ENCODE data around the gene GNB2. TPM values are rescaled to one million over a fixed set of nuclear protein-coding genes. Genes with fewer than 3 reads are reported as not detected.
"Not testable (repeated sequence)": the region's sequence is repeated elsewhere in the genome, so short reads cannot be mapped to it uniquely, and the experiment has no call there.

GNB2 gene
- total RNA-seq, 1 experiment from 2014 or later = 88.0 TPM

DNA sequence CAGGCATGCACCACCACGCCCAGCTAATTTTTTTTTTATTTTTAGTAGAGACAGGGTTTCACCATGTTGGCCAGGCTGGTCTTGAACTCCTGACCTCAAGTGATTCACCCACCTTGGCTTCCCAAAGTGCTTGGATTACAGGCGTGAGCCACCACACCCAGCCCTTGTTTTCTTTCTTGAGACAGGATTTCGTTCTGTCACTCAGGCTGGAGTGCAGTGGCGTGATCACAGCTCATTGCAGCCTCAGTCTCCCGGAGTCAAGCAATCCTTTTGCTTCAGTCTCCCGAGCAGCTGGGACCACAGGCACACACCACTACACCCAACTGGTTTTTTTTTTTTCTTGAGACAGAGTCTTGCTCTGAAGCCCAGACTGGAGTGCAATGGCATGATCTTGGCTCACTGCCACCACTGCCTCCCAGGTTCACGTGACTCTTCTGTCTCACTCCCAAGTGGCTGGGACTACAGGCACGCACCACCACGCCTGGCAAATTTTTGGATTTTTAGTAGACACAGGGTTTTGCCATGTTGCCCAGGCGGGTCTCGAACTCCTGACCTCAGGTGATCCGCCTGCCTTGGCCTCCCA is 11.3 kb upstream of the GNB2 start:
- DNase-seq (ENCODE audit: extremely low read depth, low read depth) = not testable (repeated sequence)

DNA sequence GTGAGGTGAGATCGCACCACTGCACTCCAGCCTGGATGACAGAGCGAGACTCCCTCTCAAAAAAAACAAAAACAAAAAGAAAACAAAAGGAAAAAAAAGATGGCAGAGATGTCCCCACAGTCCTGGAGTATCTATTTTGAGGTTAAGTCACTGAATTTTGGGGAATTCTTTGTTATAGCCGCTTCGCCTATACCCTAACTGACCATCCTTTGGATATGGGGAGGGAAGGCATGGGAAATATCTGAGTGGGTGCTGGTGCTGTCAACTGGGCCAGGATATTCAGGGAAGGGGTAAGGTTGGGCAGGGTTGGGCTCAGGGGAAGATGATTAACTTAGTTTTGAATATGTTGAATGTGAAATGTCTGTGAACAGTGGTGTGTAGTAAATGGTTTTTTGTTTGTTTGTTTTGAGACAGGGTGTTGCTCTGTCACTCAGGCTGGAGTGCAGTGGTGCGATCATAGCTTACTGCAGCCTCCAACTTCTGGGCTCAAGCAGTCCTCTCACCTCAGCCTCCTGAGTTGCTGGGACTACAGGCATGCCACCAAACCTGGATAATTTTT is 8.3 kb upstream of the GNB2 start:
- DNase-seq (ENCODE audit: extremely low read depth, low read depth) = no peak

DNA sequence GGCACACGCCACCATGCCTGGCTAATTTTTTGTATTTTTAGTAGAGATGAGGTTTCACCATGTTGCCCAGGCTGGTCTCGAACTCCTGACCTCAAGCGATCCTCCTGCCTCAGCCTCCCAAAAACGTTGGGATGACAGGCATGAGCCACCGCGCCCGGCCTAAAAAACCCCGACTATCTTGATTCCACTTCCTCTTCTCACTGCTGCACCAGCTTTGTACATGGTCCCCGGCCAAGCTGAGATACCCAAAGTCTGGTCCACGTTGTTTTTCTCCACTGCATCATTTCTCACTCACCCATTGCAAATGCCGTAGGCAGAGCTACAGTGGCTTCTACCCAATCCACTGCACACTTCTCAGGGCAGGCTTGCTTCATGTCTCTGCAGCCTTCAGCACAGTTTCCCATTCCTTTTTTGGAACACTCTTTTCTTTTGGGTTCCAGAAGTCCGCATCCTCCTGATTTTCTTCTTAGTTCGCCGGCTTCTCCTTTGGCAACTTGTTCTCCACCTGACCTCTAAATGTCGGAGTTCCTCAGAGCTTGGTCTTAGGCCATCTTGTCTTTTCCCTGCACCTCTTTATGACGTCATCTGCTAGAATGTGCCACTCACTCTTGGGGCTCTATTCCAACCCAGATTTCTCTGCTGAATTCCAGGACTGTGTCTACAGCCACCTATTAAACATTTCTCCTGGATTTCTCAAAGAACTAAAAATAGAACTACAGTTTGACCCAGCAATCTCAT is 6.0 kb upstream of the GNB2 start:
- DNase-seq (ENCODE audit: extremely low read depth, low read depth) = no peak

DNA sequence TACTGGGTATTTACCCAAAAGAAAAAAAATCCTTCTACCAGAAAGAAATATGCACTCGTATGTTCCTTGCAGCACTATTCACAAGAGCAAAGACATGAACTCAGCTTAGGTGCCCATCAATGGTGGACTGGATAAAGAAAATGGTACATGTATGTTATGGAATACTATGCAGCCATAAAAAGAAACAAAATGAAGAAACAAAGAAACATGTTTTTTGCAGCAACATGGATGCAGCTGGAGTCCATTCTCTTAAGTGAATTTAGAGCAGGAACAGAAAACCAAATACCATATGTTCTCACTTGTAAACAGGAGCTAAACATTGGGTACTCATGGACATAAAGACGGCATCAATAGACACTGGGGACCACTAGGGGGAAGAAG is 5.5 kb upstream of the GNB2 start:
- no peak for DNase-seq (ENCODE audit: extremely low read depth, low read depth)

DNA sequence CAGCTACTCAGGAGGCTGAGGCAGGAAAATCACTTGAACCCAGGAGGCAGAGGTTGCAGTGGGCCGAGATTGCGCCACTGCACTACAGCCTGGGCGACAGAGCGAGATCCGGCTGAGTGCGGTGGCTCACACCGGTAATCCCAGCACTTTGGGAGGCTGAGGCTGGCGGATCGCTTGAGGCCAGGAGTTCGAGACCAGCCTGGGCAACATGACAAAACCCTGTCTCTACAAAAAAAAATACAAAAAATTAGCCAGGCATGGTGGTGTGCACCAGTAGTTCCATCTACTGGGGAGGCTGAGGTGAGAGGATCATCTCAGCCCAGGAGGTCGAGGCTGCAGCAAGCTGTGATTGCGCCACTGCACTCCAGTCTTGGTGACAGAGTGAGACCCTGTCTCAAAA is 4.4 kb upstream of the GNB2 start:
- not testable (repeated sequence) for DNase-seq (ENCODE audit: extremely low read depth, low read depth)

DNA sequence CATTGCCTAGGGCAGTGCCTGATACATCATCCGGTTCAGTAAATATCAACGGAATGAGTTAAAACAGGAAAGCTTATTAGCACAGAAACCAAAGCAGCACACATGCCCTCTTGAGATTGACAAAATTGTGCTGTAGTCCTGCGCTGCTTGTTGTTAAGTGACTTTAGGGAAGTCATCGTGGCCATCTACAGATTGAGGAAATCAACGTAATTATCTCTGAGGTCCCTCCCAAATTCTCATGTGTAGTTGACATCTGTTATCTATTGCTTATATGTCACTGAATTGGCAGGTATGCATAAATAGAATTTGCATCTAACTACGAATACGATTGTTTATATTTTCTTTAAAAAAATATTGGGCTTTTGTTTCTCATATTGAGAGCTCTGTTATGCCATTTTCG is 3.5 kb upstream of the GNB2 start:
- DNase-seq (ENCODE audit: extremely low read depth, low read depth) = no peak

DNA sequence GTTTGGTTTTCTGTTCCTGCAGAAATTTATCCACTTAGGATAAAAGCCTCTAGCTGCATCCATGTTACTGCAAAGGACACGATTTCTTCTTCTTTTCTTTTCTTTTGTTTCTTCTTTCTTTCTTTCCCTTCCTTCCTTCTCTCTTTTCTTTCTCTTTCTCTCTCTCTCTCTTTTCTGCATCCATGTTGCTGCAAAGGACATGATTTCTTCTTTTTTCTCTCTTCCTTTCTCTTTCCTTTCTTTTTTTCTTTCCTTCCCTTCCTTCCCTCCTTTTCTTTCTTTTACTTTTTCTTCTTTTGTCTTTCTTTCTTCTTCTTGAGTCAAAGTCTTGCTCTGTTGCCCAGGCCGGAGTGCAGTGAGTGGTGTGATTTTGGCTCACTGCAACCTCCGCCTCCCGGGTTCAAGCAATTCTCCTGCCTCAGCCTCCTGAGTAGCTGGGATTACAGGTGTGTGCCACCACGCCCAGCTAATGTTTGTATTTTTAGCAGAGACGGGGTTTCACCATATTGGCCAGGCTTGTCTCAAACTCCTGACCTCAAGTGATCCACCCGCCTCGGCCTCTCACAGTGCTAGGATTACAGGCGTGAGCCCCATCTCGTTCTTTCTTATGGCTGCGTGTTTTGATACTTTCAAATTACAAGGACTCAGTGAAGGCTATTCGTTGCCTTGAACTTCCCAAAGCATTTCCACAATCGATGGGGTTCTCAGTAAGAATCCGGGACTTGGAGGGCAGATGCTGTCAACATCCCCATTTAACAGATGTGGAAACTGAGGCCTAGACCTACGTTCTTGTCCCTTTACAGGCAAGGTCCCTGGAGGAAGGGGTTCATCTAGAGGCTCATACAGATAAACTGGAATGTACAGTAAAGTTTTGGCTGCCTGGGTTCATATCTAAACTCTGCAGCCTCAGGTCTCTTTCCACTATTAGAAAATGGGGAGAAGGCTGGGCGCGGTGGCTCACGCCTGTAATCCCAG is 1.9 kb upstream of the GNB2 start:
- no peak for DNase-seq (ENCODE audit: extremely low read depth, low read depth)

DNA sequence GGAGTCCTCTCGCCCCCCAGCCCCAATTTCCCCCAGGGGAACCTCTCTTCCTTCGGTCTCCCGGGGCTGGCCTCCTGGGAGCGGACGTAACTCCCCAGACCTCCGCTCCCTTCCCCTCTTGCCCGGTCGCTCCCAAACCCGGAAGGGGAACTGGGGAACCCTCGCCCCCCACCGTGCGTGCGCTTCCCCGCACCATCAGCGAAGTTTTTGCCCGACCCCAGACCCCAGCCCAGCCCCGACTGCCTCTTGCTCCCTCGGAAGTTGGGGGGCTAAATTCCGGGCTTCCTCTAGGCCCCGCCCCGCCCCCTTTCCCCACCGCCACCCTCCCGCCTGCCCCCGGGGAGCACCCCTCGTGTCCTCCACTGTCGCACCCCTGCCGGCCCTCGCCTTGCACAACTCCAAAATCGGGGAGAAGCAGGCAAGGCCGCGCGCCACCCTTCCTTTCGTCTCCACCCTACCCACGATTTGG is 436 bp downstream of the GNB2 start:
- no peak for DNase-seq (ENCODE audit: extremely low read depth, low read depth)

DNA sequence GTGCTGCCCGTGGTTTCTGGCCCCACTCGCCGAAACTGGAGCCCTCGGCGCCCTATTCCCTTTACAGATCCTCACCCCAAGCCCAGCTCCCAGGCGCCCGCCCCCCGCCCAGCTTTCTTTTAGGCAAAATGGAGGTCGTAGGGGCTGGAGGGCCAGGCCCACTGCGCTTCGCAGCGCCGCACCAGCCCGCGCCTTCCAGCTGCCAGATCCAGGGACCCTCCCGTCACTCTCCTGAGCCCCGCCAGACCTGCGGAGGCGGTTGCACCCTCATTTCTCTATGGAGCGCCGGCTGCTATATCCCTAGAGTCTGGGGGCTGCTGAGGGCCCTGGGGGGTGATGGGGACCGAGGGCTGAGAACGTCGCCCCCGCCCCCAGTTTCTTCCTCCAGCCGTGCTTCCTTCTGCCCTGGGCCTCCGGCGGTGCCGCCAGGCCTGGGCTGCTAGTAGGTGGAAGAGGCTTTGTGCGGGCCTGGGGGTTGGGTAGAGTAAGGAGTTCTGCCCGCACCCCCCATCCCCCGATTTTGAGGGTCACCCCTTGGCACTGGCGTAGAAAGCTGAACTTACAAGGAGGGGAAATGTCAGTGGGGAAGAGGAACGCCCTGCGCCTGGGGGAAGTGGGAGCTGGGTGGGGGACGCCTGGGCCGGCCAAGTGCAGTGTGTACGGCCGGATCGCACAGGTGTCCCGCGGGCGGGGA is 1.0 kb downstream of the GNB2 start:
- no peak for DNase-seq (ENCODE audit: extremely low read depth, low read depth)

DNA sequence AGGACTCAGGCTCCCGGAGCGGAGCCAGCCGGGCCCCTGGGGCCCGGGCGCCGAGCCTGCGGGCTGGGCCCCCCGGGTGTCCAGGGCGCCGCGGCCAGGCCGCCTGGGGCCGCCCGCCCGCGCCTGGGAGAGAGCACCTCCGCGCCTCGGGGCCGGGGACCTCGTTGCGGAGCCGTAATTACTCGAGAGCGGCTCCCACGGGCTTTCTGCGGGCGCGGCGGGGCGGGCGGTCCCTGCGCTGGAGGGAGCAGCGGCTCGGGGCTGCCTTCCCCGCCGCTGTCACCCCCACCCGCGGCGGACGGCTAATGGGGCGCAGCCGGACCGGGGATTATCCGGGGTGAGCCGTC is 1.5 kb downstream of the GNB2 start:
- DNase-seq (ENCODE audit: extremely low read depth, low read depth) = no peak

DNA sequence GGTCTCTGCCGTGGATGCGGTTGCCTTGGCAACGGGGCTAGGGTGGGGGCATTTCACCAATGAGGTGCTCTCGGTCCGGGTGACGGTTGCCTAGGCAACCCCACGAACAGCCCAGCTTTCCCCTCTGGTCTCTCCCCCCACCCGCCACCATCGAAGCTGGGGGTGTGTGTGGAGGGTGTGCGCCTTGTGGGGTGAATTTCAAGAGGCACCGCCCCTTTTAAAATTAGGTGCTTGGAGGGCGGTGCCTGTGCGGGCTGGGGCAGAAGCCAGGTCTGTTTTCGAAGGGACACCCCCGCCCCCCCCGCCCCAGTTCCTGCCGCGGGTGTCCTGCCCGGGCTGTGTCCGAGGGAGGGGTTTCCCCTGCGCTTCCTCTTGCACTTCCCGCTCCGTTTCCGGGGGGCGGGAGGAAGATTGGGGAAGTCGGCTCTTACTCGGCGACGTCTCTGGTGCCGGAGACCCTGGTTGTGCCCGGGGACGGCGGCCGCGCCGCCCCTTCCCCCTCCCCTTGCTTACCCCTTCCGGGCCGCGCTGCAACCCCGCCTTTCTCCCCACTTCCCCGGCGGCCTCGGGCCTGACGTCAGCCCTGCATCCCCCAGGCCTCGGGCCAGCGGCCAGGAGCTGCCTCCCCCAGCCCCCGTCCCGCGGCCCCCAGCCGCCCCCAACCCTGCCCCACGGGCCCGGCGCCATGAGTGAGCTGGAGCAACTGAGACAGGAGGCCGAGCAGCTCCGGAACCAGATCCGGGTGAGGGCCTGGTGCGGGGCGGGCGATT is 2.2 kb downstream of the GNB2 start:
- DNase-seq (ENCODE audit: extremely low read depth, low read depth) = no peak

DNA sequence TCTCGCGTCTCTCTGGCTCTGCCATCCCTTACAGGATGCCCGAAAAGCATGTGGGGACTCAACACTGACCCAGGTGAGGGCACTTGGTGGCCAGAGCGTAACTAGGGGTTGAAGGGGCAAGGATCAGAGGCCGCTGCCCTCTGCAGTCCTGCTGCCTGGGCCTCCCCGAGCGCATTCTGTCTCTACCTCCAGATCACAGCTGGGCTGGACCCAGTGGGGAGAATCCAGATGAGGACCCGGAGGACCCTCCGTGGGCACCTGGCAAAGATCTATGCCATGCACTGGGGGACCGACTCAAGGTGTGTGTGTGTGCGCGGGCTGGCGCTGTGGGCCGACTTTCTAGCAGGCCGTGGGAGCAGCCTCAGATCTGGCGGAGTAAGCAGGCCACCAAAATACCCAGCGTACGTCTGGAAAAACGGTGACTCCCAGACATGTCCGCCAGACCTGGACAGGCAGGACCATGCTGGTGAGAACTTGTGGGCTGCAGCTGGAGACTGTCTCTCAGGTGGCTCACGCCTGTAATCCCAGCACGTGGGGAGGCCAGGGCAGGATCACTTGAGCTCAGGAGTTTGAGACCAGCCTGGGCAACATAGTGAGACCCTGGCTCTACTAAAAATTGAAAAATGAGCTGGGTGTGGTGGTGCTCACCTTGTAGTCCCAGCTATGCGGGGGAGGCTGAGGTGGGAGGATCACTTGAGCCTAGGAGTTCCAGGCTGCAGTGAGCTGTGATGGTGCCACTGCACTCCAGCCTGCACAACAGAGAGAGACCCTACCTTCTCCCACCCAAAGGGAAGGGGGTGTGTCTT is 3.2 kb downstream of the GNB2 start:
- DNase-seq (ENCODE audit: extremely low read depth, low read depth) = no peak

DNA sequence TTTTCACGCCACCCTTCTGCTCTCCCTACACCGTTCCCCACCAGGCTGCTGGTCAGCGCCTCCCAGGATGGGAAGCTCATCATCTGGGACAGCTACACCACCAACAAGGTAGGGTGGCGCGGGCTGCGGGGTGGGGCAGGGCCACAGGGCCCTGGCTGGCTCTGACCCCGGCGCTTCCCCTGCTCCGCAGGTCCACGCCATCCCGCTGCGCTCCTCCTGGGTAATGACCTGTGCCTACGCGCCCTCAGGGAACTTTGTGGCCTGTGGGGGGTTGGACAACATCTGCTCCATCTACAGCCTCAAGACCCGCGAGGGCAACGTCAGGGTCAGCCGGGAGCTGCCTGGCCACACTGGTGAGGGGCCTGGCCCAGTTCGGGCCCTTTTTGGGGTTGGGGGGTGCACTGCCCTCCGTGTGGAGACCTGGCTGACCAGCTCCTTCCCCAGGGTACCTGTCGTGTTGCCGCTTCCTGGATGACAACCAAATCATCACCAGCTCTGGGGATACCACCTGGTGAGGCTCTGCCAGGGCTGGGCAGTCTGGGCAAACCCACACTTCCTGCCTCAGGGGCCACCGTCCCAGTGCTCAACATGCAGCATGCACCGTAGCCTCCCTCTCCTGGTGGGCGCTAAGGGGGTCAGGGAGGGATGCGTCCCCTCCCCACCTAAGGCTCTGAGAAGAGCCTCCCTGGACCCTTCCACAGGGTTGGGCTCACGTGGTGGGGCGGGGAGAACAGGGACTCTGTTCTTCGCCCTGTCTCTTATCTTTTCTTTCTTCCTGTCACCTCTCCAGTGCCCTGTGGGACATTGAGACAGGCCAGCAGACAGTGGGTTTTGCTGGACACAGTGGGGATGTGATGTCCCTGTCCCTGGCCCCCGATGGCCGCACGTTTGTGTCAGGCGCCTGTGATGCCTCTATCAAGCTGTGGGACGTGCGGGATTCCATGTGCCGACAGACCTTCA is 4.0 kb downstream of the GNB2 start:
- no peak for DNase-seq (ENCODE audit: extremely low read depth, low read depth)

DNA sequence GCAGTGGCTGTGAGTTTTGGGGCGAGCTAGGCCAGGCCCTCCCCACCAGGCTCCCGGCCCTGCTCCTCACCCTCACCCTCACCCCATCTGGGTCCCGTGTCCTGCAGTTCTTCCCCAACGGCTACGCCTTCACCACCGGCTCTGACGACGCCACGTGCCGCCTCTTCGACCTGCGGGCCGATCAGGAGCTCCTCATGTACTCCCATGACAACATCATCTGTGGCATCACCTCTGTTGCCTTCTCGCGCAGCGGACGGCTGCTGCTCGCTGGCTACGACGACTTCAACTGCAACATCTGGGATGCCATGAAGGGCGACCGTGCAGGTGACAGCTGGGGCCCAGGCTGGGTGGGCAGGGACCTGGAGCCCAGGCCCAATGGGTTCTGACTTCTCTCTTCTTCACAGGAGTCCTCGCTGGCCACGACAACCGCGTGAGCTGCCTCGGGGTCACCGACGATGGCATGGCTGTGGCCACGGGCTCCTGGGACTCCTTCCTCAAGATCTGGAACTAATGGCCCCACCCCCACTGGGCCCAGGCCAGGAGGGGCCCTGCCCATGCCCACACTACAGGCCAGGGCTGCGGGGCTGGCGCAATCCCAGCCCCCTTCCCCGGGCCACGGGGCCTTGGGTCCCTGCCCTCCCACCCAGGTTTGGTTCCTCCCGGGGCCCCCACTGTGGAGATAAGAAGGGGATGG is 4.9 kb downstream of the GNB2 start:
- DNase-seq (ENCODE audit: extremely low read depth, low read depth) = no peak

DNA sequence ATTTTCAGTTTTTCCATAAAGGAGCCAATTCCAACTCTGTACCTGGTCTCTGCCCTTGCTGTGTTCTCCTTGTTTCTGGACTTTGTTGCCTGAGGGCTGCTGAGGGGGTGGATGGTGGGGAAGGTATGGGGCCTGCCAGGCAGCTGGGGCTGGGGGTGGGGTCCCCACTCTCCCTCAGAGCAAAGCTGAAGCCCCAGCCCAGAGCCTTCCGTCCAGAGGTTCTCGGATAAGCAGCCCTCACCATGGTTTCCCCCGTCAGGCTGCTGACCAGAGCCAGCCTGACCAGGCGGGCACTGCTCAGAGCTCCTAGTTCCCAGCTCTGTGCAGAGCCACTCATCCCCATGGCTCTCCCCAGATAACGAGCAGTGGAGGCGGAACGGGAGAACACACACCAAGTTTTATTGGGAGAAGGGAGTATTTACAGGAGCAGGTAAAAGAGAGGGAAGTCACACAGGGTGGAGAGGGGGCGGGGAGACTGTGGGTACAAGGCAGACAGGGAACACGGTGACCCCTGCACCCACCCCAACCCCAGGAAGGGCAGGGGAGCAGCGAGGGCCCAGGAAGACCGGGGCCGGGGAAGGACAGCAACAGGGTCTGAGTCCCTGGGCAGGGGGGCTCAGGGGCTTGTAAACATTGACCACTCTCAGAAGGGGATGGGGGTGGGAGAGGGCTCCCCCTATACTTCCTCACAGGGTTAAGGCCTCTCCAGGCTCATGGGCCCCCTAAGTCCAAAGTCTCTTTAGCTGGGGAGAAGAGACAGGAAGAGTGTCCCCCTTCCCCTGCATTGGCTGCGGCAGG is 5.8 kb downstream of the GNB2 start:
- DNase-seq (ENCODE audit: extremely low read depth, low read depth) = no peak

DNA sequence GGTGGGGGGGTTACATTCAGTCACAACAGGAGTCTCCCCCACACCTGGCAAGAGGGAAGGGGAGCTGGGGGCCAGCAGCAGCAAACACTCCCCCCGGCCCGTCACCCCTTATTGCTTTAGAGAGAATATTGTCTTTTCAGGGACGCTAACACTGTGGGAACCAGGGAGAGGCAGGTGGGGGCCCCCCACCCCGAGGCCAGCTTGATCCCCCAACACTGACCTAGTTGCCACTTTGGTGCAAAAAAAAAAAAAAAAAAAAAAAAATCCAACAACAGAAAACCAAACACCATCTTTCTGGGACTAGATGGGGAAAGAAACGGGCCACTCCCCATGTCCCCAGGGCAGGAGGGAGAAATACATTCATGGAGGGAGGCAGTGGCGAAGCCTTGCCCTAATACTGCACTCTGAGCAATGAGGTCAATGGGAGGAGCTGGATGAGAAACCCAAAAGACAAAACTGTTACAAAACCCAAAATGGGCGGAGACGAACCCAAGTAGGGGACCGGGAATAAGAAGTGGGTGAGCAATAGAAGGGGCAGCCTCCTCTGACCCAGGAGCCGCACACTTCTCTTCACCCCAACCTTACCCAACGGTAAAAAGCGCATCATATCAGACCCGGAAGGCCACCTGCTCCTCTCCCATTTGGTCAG is 6.5 kb downstream of the GNB2 start:
- DNase-seq (ENCODE audit: extremely low read depth, low read depth) = no peak

All from NCI-H460 (cell line).